WTC11 (cell line): ENCODE data around the gene FGF14. TPM values are rescaled to one million over a fixed set of nuclear protein-coding genes. Genes with fewer than 3 reads are reported as not detected.

ENCODE experiments used
- ATAC-seq: fragments of 200-7000 bp; cut with Tn5 transposase; 2 replicates; pipeline ENCODE4 v1.10.0; 2021; ENCODE audit warnings: mild to moderate bottlenecking, moderate library complexity
- CTCF ChIA-PET: fragments of 300-600 bp; sonication (Branson Sonifier 250); formaldehyde crosslinking; loops from one replicate; lab custom pipeline; 2021; ENCODE audit warnings: antibody characterized with exemption; lab: Charles Lee
- POLR2A ChIA-PET: fragments of 350-600 bp; sonication (Branson Sonifier 250); formaldehyde crosslinking; loops from one replicate; lab custom pipeline; 2021; ENCODE audit warnings: antibody characterized with exemption; lab: Charles Lee
- DNase-seq: peaks from one replicate; pipeline ENCODE4 v3.0.0; 2021; ENCODE audit warnings: low spot score
- H3K27ac Mint-ChIP-seq: 2 replicates; pipeline ENCODE4 v1.8.0; 2021; ENCODE audit warnings: mixed read lengths
- H3K27me3 Mint-ChIP-seq: 2 replicates; pipeline ENCODE4 v1.8.0; 2021; ENCODE audit warnings: low read depth, mild to moderate bottlenecking, moderate library complexity, mixed read lengths
- H3K36me3 Mint-ChIP-seq: 2 replicates; pipeline ENCODE4 v1.8.0; 2021; ENCODE audit warnings: mixed read lengths
- H3K4me1 Mint-ChIP-seq: 2 replicates; pipeline ENCODE4 v1.8.0; 2022; ENCODE audit warnings: mixed read lengths
- H3K4me3 Mint-ChIP-seq: 2 replicates; pipeline ENCODE4 v1.8.0; 2021; ENCODE audit warnings: mild to moderate bottlenecking, moderate library complexity, mixed read lengths
- H3K9me3 Mint-ChIP-seq: 2 replicates; pipeline ENCODE4 v1.8.0; 2021; ENCODE audit warnings: mixed read lengths
- ETV6 ChIP-seq: sonication (generic); formaldehyde crosslinking; IDR thresholded peaks from 2 replicates; pipeline ENCODE4 v1.8.1; 2022; ENCODE audit warnings: mild to moderate bottlenecking, missing genetic modification reagents
- GTF2I ChIP-seq: fragments of 250-450 bp; sonication (Bioruptor Pico); conservative IDR thresholded peaks from 2 replicates; pipeline ENCODE4 v1.4.0; 2021; ENCODE audit warnings: mild to moderate bottlenecking
- JAZF1 ChIP-seq: fragments of 250-450 bp; sonication (Bioruptor Pico); IDR thresholded peaks from 2 replicates; pipeline ENCODE4 v1.9.0; 2021; ENCODE audit warnings: moderate library complexity, mild to moderate bottlenecking, inconsistent platforms
- MYBL2 ChIP-seq: sonication (generic); formaldehyde crosslinking; IDR thresholded peaks from 2 replicates; pipeline ENCODE4 v1.8.1; 2023; ENCODE audit warnings: mild to moderate bottlenecking, moderate library complexity, missing genetic modification reagents
- NR1H2 ChIP-seq: sonication (generic); formaldehyde crosslinking; IDR thresholded peaks from 2 replicates; pipeline ENCODE4 v1.9.0; 2021; ENCODE audit warnings: mild to moderate bottlenecking, moderate library complexity, missing genetic modification reagents
- PRRX2 ChIP-seq: fragments of 250-450 bp; sonication (Bioruptor Pico); IDR thresholded peaks from 2 replicates; pipeline ENCODE4 v1.8.0; 2021; ENCODE audit warnings: mild to moderate bottlenecking
- SMAD4 ChIP-seq: sonication (generic); formaldehyde crosslinking; IDR thresholded peaks from 2 replicates; pipeline ENCODE4 v1.8.0; 2022; ENCODE audit warnings: mild to moderate bottlenecking, missing genetic modification reagents
- ZNF263 ChIP-seq: sonication (generic); formaldehyde crosslinking; IDR thresholded peaks from 2 replicates; pipeline ENCODE4 v1.8.1; 2022; ENCODE audit warnings: low read depth, mild to moderate bottlenecking, moderate library complexity, missing genetic modification reagents
- ZNF416 ChIP-seq: fragments of 250-450 bp; sonication (Bioruptor Pico); IDR thresholded peaks from 2 replicates; pipeline ENCODE4 v1.9.0; 2021; ENCODE audit warnings: mild to moderate bottlenecking, inconsistent platforms
- total RNA-seq: library from RNA; stranded (reverse); gene quantifications from 3 replicates; pipeline ENCODE4 v1.2.3, GENCODE V29; 2021
- TF ChIP-seq, protein P1 (sequence below): sonication (generic); formaldehyde crosslinking; IDR thresholded peaks from 2 replicates; pipeline ENCODE4 v1.8.0; 2022; ENCODE audit warnings: mild to moderate bottlenecking, missing genetic modification reagents
- TF ChIP-seq, protein P2 (sequence below): sonication (generic); formaldehyde crosslinking; IDR thresholded peaks from 2 replicates; pipeline ENCODE4 v1.8.1; 2023; ENCODE audit warnings: mild to moderate bottlenecking, moderate library complexity, missing genetic modification reagents
- TF ChIP-seq, protein P3 (sequence below): sonication (generic); formaldehyde crosslinking; IDR thresholded peaks from 2 replicates; pipeline ENCODE4 v1.8.0; 2023; ENCODE audit warnings: missing genetic modification reagents
- TF ChIP-seq, protein P4 (sequence below): sonication (generic); formaldehyde crosslinking; IDR thresholded peaks from 2 replicates; pipeline ENCODE4 v1.8.1; 2022; ENCODE audit warnings: low read depth, mild to moderate bottlenecking, moderate library complexity, missing genetic modification reagents, borderline replicate concordance
- TF ChIP-seq, protein P5 (sequence below): fragments of 250-450 bp; sonication (Bioruptor Pico); IDR thresholded peaks from 2 replicates; pipeline ENCODE4 v1.9.0; 2021; ENCODE audit warnings: mild to moderate bottlenecking
- TF ChIP-seq, protein P6 (sequence below): sonication (generic); formaldehyde crosslinking; IDR thresholded peaks from 2 replicates; pipeline ENCODE4 v1.8.0; 2022; ENCODE audit warnings: missing genetic modification reagents
- TF ChIP-seq, protein P7 (sequence below): sonication (generic); formaldehyde crosslinking; IDR thresholded peaks from 2 replicates; pipeline ENCODE4 v1.8.1; 2022; ENCODE audit warnings: low read depth, missing genetic modification reagents, borderline replicate concordance
- TF ChIP-seq, protein P8 (sequence below): sonication (generic); formaldehyde crosslinking; IDR thresholded peaks from 2 replicates; pipeline ENCODE4 v1.8.0; 2023; ENCODE audit warnings: missing genetic modification reagents, mild to moderate bottlenecking, borderline replicate concordance
- TF ChIP-seq, protein P9 (sequence below): sonication (generic); formaldehyde crosslinking; conservative IDR thresholded peaks from 2 replicates; pipeline ENCODE4 v1.8.1; 2023; ENCODE audit warnings: mild to moderate bottlenecking, low read depth, missing genetic modification reagents, moderate library complexity

The FGF14 gene
- total RNA-seq, 1 experiment from 2014 or later, result 0.28 TPM

DNA sequence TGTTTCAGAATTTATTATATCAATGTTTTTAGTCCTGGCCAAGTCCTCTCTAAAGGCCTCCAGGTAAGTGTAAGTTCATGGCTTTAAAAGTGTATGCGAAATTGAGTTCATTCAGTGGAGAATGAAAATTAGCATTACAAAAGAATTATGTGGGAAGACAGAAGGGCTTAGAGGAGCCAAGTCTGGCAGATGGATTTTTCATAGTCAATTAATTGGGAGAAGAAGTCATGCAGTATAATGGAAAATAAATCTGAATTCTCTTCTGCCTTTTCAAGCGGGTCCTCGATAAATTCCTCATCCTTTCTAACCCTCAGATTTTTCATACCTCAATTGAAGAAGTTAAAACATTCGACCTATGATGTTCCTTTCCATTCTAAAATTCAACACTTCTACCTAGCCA, 555.1 kb downstream of the FGF14 start:
- Mint-ChIP-seq H3K4me1 (peaks cover 35% of the 10 kb centered on the region), H3K4me3 (no peak overlapping the region)
- DNase-seq, result no peak
- TF ChIP-seq, protein P1, sequence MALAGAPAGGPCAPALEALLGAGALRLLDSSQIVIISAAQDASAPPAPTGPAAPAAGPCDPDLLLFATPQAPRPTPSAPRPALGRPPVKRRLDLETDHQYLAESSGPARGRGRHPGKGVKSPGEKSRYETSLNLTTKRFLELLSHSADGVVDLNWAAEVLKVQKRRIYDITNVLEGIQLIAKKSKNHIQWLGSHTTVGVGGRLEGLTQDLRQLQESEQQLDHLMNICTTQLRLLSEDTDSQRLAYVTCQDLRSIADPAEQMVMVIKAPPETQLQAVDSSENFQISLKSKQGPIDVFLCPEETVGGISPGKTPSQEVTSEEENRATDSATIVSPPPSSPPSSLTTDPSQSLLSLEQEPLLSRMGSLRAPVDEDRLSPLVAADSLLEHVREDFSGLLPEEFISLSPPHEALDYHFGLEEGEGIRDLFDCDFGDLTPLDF (CRISPR knock-in tag), result no peak
- TF ChIP-seq SMAD4 (CRISPR knock-in tag) (no peak), PRRX2 (CRISPR knock-in tag) (no peak), ZNF416 (no peak), MYBL2 (CRISPR knock-in tag) (no peak), JAZF1 (CRISPR knock-in tag) (no peak), ZNF263 (CRISPR knock-in tag) (no peak), NR1H2 (no peak), GTF2I (no peak), ETV6 (CRISPR knock-in tag) (no peak)
- TF ChIP-seq, protein P2, sequence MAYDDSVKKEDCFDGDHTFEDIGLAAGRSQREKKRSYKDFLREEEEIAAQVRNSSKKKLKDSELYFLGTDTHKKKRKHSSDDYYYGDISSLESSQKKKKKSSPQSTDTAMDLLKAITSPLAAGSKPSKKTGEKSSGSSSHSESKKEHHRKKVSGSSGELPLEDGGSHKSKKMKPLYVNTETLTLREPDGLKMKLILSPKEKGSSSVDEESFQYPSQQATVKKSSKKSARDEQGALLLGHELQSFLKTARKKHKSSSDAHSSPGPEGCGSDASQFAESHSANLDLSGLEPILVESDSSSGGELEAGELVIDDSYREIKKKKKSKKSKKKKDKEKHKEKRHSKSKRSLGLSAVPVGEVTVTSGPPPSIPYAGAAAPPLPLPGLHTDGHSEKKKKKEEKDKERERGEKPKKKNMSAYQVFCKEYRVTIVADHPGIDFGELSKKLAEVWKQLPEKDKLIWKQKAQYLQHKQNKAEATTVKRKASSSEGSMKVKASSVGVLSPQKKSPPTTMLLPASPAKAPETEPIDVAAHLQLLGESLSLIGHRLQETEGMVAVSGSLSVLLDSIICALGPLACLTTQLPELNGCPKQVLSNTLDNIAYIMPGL (CRISPR knock-in tag), result no peak
- TF ChIP-seq, protein P3, sequence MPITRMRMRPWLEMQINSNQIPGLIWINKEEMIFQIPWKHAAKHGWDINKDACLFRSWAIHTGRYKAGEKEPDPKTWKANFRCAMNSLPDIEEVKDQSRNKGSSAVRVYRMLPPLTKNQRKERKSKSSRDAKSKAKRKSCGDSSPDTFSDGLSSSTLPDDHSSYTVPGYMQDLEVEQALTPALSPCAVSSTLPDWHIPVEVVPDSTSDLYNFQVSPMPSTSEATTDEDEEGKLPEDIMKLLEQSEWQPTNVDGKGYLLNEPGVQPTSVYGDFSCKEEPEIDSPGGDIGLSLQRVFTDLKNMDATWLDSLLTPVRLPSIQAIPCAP, result no peak
- TF ChIP-seq, protein P4, sequence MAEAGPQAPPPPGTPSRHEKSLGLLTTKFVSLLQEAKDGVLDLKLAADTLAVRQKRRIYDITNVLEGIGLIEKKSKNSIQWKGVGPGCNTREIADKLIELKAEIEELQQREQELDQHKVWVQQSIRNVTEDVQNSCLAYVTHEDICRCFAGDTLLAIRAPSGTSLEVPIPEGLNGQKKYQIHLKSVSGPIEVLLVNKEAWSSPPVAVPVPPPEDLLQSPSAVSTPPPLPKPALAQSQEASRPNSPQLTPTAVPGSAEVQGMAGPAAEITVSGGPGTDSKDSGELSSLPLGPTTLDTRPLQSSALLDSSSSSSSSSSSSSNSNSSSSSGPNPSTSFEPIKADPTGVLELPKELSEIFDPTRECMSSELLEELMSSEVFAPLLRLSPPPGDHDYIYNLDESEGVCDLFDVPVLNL, result no peak
- TF ChIP-seq, protein P5, sequence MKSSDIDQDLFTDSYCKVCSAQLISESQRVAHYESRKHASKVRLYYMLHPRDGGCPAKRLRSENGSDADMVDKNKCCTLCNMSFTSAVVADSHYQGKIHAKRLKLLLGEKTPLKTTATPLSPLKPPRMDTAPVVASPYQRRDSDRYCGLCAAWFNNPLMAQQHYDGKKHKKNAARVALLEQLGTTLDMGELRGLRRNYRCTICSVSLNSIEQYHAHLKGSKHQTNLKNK (CRISPR knock-in tag), result no peak
- TF ChIP-seq, protein P6, sequence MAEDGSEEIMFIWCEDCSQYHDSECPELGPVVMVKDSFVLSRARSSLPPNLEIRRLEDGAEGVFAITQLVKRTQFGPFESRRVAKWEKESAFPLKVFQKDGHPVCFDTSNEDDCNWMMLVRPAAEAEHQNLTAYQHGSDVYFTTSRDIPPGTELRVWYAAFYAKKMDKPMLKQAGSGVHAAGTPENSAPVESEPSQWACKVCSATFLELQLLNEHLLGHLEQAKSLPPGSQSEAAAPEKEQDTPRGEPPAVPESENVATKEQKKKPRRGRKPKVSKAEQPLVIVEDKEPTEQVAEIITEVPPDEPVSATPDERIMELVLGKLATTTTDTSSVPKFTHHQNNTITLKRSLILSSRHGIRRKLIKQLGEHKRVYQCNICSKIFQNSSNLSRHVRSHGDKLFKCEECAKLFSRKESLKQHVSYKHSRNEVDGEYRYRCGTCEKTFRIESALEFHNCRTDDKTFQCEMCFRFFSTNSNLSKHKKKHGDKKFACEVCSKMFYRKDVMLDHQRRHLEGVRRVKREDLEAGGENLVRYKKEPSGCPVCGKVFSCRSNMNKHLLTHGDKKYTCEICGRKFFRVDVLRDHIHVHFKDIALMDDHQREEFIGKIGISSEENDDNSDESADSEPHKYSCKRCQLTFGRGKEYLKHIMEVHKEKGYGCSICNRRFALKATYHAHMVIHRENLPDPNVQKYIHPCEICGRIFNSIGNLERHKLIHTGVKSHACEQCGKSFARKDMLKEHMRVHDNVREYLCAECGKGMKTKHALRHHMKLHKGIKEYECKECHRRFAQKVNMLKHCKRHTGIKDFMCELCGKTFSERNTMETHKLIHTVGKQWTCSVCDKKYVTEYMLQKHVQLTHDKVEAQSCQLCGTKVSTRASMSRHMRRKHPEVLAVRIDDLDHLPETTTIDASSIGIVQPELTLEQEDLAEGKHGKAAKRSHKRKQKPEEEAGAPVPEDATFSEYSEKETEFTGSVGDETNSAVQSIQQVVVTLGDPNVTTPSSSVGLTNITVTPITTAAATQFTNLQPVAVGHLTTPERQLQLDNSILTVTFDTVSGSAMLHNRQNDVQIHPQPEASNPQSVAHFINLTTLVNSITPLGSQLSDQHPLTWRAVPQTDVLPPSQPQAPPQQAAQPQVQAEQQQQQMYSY (CRISPR knock-in tag), result no peak
- TF ChIP-seq, protein P7, sequence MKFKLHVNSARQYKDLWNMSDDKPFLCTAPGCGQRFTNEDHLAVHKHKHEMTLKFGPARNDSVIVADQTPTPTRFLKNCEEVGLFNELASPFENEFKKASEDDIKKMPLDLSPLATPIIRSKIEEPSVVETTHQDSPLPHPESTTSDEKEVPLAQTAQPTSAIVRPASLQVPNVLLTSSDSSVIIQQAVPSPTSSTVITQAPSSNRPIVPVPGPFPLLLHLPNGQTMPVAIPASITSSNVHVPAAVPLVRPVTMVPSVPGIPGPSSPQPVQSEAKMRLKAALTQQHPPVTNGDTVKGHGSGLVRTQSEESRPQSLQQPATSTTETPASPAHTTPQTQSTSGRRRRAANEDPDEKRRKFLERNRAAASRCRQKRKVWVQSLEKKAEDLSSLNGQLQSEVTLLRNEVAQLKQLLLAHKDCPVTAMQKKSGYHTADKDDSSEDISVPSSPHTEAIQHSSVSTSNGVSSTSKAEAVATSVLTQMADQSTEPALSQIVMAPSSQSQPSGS (CRISPR knock-in tag), result no peak
- TF ChIP-seq, protein P8, sequence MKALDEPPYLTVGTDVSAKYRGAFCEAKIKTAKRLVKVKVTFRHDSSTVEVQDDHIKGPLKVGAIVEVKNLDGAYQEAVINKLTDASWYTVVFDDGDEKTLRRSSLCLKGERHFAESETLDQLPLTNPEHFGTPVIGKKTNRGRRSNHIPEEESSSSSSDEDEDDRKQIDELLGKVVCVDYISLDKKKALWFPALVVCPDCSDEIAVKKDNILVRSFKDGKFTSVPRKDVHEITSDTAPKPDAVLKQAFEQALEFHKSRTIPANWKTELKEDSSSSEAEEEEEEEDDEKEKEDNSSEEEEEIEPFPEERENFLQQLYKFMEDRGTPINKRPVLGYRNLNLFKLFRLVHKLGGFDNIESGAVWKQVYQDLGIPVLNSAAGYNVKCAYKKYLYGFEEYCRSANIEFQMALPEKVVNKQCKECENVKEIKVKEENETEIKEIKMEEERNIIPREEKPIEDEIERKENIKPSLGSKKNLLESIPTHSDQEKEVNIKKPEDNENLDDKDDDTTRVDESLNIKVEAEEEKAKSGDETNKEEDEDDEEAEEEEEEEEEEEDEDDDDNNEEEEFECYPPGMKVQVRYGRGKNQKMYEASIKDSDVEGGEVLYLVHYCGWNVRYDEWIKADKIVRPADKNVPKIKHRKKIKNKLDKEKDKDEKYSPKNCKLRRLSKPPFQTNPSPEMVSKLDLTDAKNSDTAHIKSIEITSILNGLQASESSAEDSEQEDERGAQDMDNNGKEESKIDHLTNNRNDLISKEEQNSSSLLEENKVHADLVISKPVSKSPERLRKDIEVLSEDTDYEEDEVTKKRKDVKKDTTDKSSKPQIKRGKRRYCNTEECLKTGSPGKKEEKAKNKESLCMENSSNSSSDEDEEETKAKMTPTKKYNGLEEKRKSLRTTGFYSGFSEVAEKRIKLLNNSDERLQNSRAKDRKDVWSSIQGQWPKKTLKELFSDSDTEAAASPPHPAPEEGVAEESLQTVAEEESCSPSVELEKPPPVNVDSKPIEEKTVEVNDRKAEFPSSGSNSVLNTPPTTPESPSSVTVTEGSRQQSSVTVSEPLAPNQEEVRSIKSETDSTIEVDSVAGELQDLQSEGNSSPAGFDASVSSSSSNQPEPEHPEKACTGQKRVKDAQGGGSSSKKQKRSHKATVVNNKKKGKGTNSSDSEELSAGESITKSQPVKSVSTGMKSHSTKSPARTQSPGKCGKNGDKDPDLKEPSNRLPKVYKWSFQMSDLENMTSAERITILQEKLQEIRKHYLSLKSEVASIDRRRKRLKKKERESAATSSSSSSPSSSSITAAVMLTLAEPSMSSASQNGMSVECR, result no peak
- TF ChIP-seq, protein P9, sequence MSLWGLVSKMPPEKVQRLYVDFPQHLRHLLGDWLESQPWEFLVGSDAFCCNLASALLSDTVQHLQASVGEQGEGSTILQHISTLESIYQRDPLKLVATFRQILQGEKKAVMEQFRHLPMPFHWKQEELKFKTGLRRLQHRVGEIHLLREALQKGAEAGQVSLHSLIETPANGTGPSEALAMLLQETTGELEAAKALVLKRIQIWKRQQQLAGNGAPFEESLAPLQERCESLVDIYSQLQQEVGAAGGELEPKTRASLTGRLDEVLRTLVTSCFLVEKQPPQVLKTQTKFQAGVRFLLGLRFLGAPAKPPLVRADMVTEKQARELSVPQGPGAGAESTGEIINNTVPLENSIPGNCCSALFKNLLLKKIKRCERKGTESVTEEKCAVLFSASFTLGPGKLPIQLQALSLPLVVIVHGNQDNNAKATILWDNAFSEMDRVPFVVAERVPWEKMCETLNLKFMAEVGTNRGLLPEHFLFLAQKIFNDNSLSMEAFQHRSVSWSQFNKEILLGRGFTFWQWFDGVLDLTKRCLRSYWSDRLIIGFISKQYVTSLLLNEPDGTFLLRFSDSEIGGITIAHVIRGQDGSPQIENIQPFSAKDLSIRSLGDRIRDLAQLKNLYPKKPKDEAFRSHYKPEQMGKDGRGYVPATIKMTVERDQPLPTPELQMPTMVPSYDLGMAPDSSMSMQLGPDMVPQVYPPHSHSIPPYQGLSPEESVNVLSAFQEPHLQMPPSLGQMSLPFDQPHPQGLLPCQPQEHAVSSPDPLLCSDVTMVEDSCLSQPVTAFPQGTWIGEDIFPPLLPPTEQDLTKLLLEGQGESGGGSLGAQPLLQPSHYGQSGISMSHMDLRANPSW (CRISPR knock-in tag), result no peak
- TF ChIP-seq, all 79 proteins: peak for 0
- Mint-ChIP-seq H3K27ac (no peak overlapping the region), H3K27me3 (no peaks in the 10 kb centered on the region), H3K9me3 (no peaks in the 10 kb centered on the region), H3K36me3 (no peaks in the 10 kb centered on the region)
- ChIA-PET CTCF (no interaction called here), POLR2A (no interaction called here)
- ATAC-seq, result no peak
